ENCODE data around the gene SAV1.

Gene SAV1

DNA sequence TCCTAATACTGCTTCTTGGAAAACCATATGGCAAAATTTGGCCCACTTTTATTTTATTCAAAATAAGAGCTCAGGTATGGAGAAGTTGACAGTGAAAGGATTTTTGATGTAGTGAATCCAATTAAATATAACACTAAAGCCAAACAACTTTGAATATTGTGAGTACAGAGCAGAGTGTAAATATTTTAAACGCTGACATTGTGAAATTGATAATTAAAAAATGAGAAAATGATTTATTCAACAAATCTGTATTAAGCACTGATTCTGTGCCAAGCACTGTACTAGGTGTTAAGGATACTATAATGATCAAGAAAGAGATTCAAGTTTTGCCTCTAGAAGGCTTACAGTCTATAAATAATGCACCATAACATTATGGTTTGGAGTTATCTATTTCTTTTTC is 57.6 kb downstream of the SAV1 start:
- in situ Hi-C loops (cut with MboI; ENCODE audit: low sequenced_read_pairs): no loop called here

DNA sequence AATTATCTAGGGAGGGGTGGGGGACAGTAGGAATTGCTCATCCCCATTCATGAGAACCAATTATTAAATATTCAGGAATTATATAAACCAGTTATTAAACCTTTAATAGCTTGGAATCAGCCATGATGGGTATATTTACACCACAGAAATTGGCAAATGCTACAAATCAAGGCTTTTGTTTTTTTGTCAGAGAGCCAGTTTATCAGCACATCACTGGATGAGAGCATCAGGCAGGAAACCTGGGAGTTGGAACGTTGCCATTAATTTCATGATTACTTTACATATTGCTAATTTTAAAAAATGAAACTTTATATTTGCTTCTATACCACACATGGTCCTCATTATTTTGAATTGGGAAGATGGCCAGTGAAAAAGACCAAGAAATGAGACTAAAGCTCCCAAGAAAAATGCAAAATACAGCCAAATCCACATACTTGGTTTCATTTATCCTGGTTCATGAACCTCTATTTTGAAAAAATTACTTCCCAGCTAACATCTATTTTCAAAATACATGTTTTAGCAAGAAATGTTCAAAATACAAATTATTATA is 59.7 kb downstream of the SAV1 start:
- in situ Hi-C loops (cut with MboI; ENCODE audit: low sequenced_read_pairs): no loop called here

GRCh38 chr14:50607761-50608160 is 60.3 kb downstream of the SAV1 start:
- in situ Hi-C loops (cut with MboI; ENCODE audit: low sequenced_read_pairs): no loop called here

DNA sequence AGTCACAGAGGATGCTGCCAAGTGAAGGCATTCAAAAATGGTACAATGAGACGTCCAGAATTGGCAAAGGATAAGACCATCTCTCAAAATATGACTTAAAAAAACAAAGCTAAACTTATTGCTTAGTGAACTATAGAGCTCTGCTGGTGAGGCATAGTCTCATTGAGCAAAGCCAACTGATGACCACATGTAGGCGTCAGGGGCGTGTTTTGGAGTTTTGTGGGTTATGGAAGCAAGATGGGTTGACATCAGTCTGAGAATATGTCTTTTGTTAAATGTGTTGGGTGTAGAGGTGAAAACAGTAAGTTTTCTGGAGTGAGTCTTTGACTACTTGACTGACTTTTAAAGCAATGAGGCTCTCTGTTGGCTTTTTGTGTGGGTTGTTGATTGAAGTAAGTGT is 60.9 kb downstream of the SAV1 start:
- in situ Hi-C loops (cut with MboI; ENCODE audit: low sequenced_read_pairs): no loop called here

- in situ Hi-C loops (cut with MboI; ENCODE audit: low sequenced_read_pairs): no loop called here
Measured at GRCh38 chr14:50606468-50606867, 61.6 kb downstream of the SAV1 start.

- in situ Hi-C loops (cut with MboI; ENCODE audit: low sequenced_read_pairs): no loop called here
Measured at GRCh38 chr14:50605766-50606165, 62.3 kb downstream of the SAV1 start.

GRCh38 chr14:50603565-50603964 is 64.5 kb downstream of the SAV1 start:
- in situ Hi-C loops (cut with MboI; ENCODE audit: low sequenced_read_pairs): no loop called here

DNA sequence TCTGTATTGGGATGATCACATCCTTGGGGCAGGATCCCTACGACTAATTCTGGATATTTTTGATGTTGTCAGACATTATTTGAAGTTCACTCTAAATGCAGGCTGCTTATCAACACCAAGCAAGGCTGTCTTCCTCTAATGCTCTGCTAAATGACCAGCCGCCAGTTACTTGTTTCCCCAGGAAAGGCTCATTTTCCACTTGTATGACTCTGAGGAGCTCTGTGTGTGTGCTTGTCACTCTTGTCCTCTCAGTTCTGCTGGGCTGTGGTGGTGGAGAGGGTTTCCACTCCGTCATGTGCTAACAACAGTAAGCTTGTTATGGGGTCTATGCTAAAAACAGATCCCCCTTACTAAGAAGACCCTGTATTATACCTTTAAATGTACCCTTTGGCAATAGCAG is 66.1 kb downstream of the SAV1 start:
- in situ Hi-C loops (cut with MboI; ENCODE audit: low sequenced_read_pairs): no loop called here

DNA sequence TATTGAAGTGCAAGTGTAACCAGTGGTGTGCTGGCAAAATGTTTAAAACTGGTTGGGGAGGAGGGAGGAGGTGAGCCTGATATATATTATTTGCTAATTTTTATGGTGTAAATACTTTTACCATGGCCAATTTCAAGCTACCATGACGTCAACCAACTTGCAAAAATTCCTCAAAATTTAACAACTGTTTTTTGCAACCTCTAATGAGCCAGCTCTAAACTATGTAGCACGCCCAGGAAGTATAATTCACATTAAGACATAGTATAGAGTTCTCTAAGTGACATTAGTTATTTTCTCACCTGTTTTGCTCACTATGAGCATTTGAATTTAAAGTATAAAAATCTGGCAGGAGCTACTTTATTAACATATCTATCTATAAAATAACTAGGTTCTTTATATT is 66.7 kb downstream of the SAV1 start:
- in situ Hi-C loops (cut with MboI; ENCODE audit: low sequenced_read_pairs): no loop called here

DNA sequence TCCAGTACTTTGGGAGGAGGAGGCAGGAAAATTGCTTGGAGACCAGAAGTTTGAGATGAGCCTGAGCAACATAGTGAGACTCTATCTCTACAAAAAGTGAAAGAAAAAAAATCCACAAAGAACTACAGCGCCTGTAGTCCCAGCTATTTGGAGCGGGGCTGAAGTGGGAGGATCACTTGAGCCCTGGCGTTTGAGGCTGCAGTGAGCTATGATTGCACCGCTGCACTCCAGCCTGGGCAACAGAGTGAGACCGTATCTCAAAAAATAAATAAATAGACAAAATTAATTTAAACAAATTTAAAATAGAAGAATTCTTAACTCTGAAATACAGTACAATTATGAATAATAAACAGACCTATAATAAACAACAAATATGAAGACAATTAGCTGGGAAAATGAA is 67.3 kb downstream of the SAV1 start:
- in situ Hi-C loops (cut with MboI; ENCODE audit: low sequenced_read_pairs): no loop called here

DNA sequence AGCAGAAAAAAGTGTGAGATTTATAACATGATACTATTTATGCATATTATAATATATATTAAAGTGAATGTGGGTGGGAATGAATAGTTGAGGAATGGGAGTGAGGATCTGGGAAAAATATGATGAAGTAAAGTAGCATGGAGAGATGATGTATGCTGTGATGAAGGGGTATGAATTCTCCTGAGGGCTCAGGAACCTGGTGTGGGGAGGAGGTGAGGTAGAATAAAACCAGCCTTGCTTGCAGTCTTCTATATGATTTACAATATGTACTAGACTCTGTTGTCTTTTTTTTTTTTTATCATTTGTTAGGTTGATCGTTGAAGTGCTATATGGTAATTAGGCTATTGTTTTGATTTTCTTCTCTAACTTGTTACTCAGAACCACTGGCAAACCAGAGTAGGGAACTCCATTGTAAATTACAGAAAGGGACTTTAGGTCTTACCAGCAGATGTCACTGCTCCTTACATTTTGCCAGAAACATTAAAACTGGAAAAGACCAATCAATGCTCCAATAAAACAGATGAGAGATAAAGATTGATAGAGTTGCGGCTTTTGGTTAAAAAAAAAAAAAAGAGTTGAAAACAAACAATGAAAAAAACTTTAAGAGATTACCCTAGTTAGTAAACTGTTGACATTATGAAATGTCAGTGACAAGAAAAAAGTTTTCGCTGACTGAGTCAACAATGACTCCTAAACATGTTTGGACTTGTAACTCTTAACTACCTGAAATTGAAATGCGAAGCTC is 68.2 kb downstream of the SAV1 start:
- in situ Hi-C loops (cut with MboI; ENCODE audit: low sequenced_read_pairs): no loop called here

GRCh38 chr14:50598765-50599164 is 69.3 kb downstream of the SAV1 start:
- in situ Hi-C loops (cut with MboI; ENCODE audit: low sequenced_read_pairs): no loop called here

- in situ Hi-C loops (cut with MboI; ENCODE audit: low sequenced_read_pairs): no loop called here
Measured at GRCh38 chr14:50594577-50595316, 73.4 kb downstream of the SAV1 start.

DNA sequence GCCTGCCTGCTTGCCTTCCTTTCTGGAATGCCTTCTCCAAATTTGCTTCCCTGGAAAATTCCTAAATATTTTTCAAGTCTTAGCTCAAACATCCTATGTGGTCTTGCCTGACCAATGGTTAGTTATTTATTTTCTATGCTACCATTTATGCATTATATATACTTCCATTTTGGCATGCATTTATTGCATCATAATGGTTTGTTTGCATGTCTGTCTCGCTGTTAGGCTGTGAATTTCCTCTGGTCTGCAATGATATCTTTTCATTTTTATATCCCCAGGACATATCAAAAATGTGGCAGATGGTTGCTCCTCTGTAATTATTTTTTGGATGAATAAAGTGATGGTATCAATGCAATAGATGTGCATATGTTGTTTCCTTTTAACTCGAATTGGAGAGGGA is 77.6 kb downstream of the SAV1 start:
- in situ Hi-C loops (cut with MboI; ENCODE audit: low sequenced_read_pairs): no loop called here
